ENCODE data around the gene IFT20.
"Not testable (repeated sequence)": the region's sequence is repeated elsewhere in the genome, so short reads cannot be mapped to it uniquely, and the experiment has no call there.

Gene IFT20

GRCh38 chr17:28363776-28364650, 28.7 kb upstream of the IFT20 start:
- no peak for FAIRE-seq

- FAIRE-seq: no peak
Measured at GRCh38 chr17:28363186-28363585, 27.9 kb upstream of the IFT20 start.

DNA sequence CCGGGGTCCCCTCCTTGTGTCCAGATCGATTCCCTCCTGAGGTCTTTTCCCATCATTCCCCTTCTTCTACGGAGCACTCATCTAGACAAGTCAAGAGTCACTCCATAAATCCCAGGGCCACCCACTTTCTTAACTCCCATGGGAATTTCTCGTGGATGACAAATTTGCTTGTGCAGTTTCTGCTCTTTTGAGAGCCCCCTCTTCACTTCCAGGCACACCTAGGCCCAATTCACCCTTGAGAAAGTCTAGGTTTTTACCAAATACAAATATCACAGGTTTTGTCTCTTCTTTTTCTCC, 22.6 kb upstream of the IFT20 start:
- no peak for FAIRE-seq

DNA sequence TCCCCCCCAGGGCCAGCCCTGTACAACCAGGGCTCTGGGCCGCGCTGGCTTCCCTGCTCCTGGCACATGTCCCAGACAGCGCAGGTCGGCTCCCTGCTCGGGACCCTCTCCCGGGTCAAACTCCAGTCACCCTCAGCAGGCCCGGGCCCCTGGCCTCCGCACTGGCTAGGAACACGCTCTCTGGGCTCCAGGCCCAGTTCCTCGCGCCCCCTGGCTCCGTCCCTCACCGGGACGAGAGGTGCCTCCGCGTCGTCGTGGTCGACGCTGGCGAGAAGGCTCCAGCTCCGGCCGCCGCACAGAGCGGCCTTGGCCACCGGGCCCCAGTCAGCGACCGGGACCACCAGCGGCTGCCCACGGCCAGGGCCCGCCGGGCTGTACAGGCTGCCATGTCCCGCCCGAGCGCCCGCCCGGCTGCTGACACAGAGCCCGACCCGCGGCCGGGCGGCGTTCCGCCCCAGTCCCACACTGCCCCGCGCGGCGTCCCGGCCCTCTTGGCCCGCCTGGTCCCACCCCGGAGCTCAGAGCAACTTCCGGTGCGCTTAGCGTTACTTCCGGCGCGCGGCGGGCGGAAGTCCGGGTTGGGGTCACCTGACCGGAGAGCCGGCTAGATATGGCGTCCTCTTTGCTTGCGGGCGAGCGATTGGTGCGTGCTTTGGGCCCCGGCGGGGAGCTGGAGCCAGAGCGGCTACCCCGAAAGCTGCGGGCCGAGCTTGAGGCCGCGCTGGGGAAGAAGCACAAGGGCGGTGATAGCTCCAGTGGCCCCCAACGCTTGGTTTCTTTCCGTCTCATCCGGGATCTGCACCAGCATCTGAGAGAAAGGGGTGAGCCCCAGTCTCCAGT, 22.0 kb upstream of the IFT20 start, which contains the start of gene POLDIP2:
Gene POLDIP2, minus strand, starts transcription at position 467 of the 840 bp plus-strand sequence. Its CDS starts 79 bp downstream, at position 388.
- FAIRE-seq: no peak

DNA sequence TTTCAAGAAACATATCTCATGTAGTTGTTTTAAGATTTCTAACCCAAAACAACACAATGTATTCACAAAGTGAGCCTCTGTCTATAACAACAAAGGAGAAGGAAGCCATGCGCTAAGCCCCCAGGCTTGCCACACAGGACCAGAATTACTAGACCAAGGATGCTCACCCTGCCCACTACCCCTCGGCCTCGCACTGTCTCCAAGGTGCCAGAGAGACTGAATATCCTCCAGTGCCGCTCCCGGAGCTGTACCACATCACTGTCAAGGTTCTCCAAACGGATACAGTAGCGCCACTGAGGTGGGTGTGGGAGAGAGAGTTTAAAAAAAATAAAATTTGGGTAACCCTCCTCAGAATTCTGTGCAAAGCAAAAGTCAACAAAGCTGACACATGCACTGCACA, 15.0 kb upstream of the IFT20 start:
- no peak for FAIRE-seq

- no peak for FAIRE-seq
Measured at GRCh38 chr17:28348979-28349378, 13.7 kb upstream of the IFT20 start.

GRCh38 chr17:28347261-28347891, 12.1 kb upstream of the IFT20 start:
- no peak for FAIRE-seq

DNA sequence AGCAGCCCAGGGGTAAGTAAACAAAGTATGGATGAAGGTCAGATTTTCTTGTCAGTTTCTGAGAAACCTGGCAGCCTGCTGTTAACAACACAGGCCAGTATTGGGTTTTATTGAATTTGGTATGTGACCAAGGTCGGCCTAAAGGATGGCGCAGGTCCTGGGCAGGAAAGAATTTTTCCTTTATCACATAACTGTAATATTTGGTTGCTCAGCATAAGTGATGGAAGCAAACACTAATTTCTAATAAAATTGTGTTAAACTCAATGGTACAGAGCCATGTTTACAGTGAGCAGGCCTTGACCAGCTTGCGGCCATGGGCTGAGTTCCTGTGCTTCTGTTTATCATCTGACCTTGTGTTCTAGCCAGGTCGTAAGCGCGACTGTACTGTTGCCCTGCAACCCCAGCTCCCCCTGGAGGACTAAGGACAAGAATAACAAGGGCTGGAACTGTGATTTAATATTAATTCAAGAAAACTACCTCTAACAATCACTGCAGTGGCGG, 11.5 kb upstream of the IFT20 start:
- no peak for FAIRE-seq

GRCh38 chr17:28346199-28346580, 10.9 kb upstream of the IFT20 start:
- FAIRE-seq: no peak

DNA sequence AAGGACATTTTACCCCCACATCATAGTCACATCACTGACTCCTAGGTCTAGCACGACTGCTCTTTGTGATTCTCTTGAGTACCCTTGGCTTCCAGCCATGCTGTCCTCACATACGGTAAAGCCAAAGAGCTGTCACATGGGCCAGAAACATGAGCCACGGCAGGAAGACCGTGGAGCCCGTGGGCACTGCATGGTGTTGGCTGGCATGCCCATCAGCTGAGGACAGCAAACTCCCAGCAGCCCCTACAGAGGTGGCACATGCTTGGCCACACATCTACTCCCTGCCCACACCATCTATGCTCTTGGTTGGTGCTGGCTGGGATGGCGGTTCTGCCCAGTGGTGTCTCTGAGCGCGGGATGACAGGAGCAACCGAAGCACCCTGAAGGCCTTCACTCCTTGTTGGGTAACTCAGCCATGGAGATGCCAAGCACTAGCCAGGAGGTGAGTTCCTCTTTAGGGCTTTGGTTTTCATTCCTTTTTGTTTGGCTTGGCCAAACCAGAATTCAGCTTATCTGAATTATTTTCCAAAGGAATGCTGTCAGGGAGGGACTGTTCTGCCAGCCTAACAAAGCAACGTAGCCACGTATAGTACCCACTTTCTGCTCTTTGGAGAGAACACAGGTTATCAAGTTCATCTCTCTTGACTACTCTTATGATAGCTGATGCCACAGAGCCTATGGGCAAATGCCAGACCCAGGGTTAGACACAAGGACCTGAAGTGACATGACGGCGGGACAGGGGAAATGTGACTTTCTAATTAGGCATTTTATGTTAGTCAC, 10.3 kb upstream of the IFT20 start:
- FAIRE-seq: no peak

GRCh38 chr17:28344435-28344901, 9.2 kb upstream of the IFT20 start:
- FAIRE-seq: no peak

DNA sequence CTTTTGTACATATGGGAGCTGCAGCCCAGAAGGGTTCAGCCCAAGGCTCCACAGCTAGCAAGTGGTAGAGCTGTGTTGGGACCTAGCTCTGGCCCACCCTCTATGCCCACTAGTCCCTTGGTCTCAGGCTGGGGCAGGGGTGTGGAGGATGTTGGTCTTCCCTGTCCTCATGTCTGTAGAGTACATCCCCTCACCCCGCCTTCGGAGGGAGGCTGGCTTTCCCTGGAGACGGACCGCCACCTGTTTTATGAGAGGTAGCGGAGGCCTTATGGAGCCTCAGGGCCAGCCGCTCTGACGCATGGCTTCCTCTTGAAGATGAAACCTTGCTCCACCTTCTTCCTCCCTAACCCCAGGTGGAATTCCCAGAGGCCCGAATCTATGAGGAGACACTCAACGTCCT, 8.7 kb upstream of the IFT20 start:
- FAIRE-seq: no peak

DNA sequence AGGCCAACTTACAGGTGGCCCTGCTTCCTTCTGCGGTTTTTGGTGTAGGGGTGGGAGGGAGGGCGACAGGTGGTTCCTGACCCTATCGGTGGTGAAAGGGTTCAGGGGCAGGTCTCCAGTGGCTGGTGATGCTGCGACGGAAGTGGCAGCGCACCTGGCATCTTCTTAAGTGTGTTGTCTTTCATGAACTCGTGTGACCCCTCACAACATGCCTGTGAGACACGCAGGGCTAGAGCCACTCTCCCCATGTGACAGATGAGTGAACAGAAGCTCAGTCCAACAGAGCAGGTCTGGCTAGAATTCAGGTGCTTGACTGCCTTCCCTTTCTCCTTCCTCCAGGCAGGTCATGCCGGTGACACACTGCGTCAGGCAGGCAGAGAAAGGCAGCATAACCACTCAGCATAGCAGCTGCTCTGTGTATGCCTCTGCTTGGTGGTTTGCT, 8.2 kb upstream of the IFT20 start:
- FAIRE-seq: no peak

- no peak for FAIRE-seq
Measured at GRCh38 chr17:28342313-28342712, 7.0 kb upstream of the IFT20 start.

DNA sequence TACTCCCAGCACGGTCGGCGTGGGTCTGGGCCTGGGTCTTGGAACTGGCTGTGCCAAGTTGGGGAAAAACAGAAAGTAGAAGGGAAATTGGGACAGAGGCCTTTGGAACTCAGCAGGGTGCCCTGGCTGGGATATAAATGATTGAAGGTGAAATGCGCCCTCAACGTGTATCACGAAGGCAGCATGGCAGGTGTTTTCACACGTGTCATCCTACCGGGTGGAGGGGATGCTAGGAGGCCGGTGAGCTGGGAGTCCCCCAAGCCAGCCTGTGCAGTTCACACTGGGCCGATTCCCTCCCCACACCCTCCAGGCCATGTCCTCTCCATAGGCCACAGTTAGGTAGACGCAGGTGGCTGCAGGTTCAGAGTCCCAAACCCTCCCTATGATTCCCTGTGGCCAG, 6.2 kb upstream of the IFT20 start:
- no peak for FAIRE-seq

- no peak for FAIRE-seq
Measured at GRCh38 chr17:28340374-28340773, 5.1 kb upstream of the IFT20 start.

DNA sequence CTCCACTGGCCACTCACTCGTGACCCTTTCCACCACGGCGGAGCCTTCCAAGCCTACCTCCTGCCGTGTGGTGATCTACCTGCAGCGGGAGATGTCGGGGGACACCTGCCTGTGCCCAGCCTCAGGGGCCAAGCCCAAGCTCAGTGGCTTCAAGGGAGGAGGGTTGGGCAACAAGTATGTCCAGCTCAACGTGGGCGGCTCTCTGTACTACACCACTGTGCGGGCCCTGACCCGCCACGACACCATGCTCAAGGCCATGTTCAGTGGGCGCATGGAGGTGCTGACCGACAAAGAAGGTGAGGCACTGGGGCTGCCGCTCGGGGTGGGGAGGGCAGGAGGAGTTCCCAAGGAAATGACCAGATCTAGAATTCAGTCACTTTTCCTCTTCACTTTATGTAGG, 4.2 kb upstream of the IFT20 start:
- FAIRE-seq: no peak

GRCh38 chr17:28338769-28339212, 3.5 kb upstream of the IFT20 start:
- FAIRE-seq: not testable (repeated sequence)

- FAIRE-seq: no peak
Measured at GRCh38 chr17:28338056-28338768, 2.9 kb upstream of the IFT20 start.

DNA sequence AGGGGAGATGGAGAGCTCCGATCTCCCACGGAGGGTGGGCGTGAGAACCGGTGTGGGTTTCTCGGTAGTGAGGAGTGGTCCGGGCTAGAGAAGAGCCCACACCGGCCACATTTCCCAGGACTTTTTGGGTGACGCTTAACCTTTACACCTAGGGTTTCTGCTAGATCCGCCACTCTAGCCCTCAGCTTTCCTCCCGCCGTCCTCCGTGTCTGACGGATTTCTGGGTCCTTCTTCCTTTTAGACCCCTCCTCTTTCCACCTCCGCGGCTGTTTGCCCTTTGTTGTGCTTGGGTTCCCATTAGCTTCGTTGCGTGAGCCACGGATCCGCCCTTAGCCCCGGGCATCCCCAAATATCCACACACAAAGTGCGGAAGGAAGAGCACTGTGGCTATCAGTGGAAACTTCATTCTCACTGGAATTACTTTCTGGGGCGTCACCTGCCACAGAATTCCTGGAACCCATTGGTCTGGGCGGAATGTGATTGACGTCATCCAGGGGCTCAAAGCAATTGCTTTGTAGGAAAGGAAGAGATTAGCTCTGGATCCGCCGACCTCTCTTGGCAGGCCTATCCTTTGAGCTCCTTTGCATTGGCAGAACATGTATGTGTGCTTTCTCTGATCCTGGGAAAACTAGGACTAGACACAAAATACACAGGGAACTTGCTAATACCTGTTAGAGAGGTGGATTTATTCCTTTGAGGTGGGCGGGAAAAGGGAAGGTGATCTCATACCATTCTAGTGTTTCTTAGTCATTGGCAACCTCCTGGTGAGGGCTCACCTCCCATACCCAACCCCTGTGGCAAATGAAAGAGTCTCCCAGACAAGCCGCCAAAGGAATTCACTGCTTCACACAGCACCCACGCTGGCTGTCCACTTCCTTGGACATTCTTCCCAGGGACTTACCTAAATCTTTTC, 943 bp upstream of the IFT20 start:
- no peak for FAIRE-seq

Data from endometrium (tissue), 2 donors.